ENCODE results near the gene ANXA6.
A peak's percentile ranks its signal among the peaks of the same experiment; 100 is the strongest.

Gene ANXA6

GRCh38 chr5:151196556-151197290 lies 39.1 kb upstream of the ANXA6 start:
- TF ChIP-seq SPI1 (IDR thresholded peaks at IDR 0.05; ENCODE audit: borderline replicate concordance, low read depth) (no peak), GABPA (IDR thresholded peaks at IDR 0.05; ENCODE audit: low read depth) (no peak), CTCF (IDR thresholded peaks at IDR 0.05; ENCODE audit: insufficient read depth, low read length) (no peak), REST (IDR thresholded peaks at IDR 0.05; ENCODE audit: insufficient replicate concordance, low read depth) (no peak)
- no peak overlapping the region for H3K27ac ChIP-seq (replicated peaks)
- no peaks in the 10 kb centered on the region for H3K27me3 ChIP-seq (ENCODE audit: insufficient read depth, poor library complexity, severe bottlenecking)
- H3K4me3 ChIP-seq (replicated peaks; ENCODE audit: insufficient read depth, low read length) = no peak overlapping the region
- DNase-seq (ENCODE audit: low read depth in 1 of 2, low spot score in 1 of 2) = no peak

GRCh38 chr5:151195622-151196021 lies 38.0 kb upstream of the ANXA6 start:
- H3K27ac ChIP-seq (replicated peaks) = no peak overlapping the region
- no peak overlapping the region for H3K4me3 ChIP-seq (replicated peaks; ENCODE audit: insufficient read depth, low read length)
- H3K27me3 ChIP-seq (ENCODE audit: insufficient read depth, poor library complexity, severe bottlenecking) = no peaks in the 10 kb centered on the region
- TF ChIP-seq POLR2AphosphoS5 (IDR thresholded peaks at IDR 0.05; ENCODE audit: low read depth) (peak; percentile 61), REST (IDR thresholded peaks at IDR 0.05; ENCODE audit: insufficient replicate concordance, low read depth) (no peak)
- DNase-seq (ENCODE audit: low read depth in 1 of 2, low spot score in 1 of 2) = peak; percentile 60 to 68

- H3K27ac ChIP-seq (replicated peaks) = no peak overlapping the region
- no peaks in the 10 kb centered on the region for H3K27me3 ChIP-seq (ENCODE audit: insufficient read depth, poor library complexity, severe bottlenecking)
- TF ChIP-seq CTCF (IDR thresholded peaks at IDR 0.05; ENCODE audit: insufficient read depth, low read length) (no peak), POLR2AphosphoS5 (IDR thresholded peaks at IDR 0.05; ENCODE audit: low read depth) (no peak), GABPA (IDR thresholded peaks at IDR 0.05; ENCODE audit: low read depth) (no peak), REST (IDR thresholded peaks at IDR 0.05; ENCODE audit: insufficient replicate concordance, low read depth) (no peak)
- no peak for DNase-seq (ENCODE audit: low read depth in 1 of 2, low spot score in 1 of 2)
- no peak overlapping the region for H3K4me3 ChIP-seq (replicated peaks; ENCODE audit: insufficient read depth, low read length)
These were observed 35.0 kb upstream of the ANXA6 start for GRCh38 chr5:151192626-151193025.
